Measurements from ENCODE around the gene OPCML. TPM values are rescaled to one million over a fixed set of nuclear protein-coding genes. Genes with fewer than 3 reads are reported as not detected.

OPCML gene
- total and polyA plus RNA-seq, 2 of the 13 experiments (the other 11 are each of a cell fraction or from before 2014, with no cell fraction given) = not detected

DNA sequence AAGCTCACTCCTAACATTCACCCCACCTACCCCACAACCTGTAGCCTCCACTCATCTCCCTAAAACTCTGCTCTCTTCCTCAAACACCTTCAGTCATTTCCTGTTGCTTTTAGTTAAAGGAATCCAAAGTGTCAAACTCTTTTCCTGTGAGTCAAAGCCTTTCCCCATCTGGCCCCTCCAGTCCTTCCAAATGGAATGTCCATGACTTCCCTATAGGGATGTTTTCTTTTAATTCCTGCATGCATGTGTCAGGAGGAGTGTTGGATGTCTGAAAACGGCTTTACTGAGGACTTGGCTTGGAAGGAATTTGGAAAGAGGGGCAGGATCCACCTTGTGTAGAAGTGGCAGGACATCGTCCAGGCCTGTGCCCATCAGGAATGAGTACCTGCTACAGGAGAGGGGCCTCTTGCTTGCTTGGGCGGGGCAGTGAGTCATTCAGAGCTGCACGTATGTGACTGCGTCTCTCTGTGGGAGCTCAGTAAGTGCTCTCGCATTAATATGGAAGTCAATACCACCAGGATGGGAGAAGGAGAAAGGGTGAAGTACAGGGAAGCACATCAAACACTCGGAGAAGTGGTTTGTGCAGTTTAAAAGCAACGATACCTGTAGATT lies 491.9 kb downstream of the OPCML start:
- no peak overlapping the region for H2AFZ ChIP-seq (ENCODE audit: low read length)
- DNase-seq (ENCODE audit: low spot score) = no peak

DNA sequence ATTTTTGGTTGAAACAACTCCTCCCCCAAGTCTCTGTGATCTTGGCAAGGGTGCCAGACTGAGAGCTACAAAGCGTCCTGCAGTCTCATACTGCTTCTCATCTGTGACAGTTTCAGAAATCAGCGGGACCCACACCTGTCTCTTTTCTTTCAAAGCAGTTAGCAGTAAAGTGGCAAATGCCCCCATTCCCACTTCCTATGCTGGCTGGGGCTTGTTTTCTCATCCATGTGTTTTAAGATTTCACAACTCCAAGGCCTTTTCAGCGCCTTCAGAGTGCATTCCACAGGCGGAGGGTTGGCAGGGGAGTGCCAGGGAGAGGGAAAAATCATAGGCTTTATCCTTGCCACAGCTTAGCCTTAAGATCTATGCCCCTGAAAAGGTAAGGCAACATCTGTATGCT lies 493.5 kb downstream of the OPCML start:
- H3K4me3 ChIP-seq (replicated peaks in 1 of 3; ENCODE audit: insufficient read depth in 1 of 3, low read depth in 2 of 3, low read length in 3 of 3) = no peak overlapping the region
- DNase-seq (ENCODE audit: low spot score) (no peak), ATAC-seq (no peak), FAIRE-seq (no peak)
- no peak overlapping the region for H3K27ac ChIP-seq (ENCODE audit: extremely low read length, insufficient read depth, low read length)
- H3K4me2 ChIP-seq (ENCODE audit: low read depth, low read length) = no peak overlapping the region
- H3K4me1 ChIP-seq (ENCODE audit: insufficient read depth, low read length) = no peaks in the 10 kb centered on the region
- no peak overlapping the region for H2AFZ ChIP-seq (ENCODE audit: low read length)
- POLR2A ChIA-PET = no interaction called here
- H3K9ac ChIP-seq (ENCODE audit: insufficient read depth, low read depth, low read length) = no peak overlapping the region
- H3K36me3 ChIP-seq (replicated peaks in 1 of 2; ENCODE audit: control insufficient read depth in 1 of 2, insufficient read depth in 2 of 2, low read length in 2 of 2) = no peaks in the 10 kb centered on the region
- in situ Hi-C loops (cut with HindIII; ENCODE audit: extremely low pct_ligation_motif_present, low pct_unique_long_range_greater_than_20kb) = no loop called here
- CTCF ChIA-PET (ENCODE audit: low intra/inter-chr PET ratio, low total read pairs) = no interaction called here
- 17% methylated on average over 4 of the region's 4 CpGs for WGBS (ENCODE audit: low lambda C conversion rate)
- intact Hi-C loops (cut with micrococcal nuclease; ENCODE audit: unreplicated experiment) = no loop called here
- no peaks in the 10 kb centered on the region for H3K79me2 ChIP-seq (ENCODE audit: insufficient read depth, low read length)
- H4K20me1 ChIP-seq (ENCODE audit: insufficient read depth, low read length) = no peaks in the 10 kb centered on the region
- H3K9me3 ChIP-seq (ENCODE audit: low read length) = no peaks in the 10 kb centered on the region
- no TSS peak for BruUV-seq (replicated peaks)
- H3K27me3 ChIP-seq (ENCODE audit: control insufficient read depth in 1 of 2, insufficient read depth in 2 of 2, low read length in 2 of 2) = peaks cover 0 to 23% of the 10 kb centered on the region in 2 experiments; a peak in 2 of 5 replicates
- TF ChIP-seq ZKSCAN8 (CRISPR knock-in tag; IDR thresholded peaks at IDR 0.05; ENCODE audit: borderline replicate concordance) (no peak), CHCHD3 (CRISPR knock-in tag; IDR thresholded peaks at IDR 0.05) (no peak), ARNTL (CRISPR knock-in tag; IDR thresholded peaks at IDR 0.05) (no peak), ADNP (CRISPR knock-in tag; IDR thresholded peaks at IDR 0.05) (no peak), KAT7 (CRISPR knock-in tag; IDR thresholded peaks at IDR 0.05; ENCODE audit: borderline replicate concordance) (no peak), CBX1 (IDR thresholded peaks at IDR 0.05; ENCODE audit: low read depth) (no peak), YY1 (IDR thresholded peaks at IDR 0.05; ENCODE audit: insufficient read depth, insufficient replicate concordance, low read depth, low read length) (no peak), ZNF678 (CRISPR knock-in tag; IDR thresholded peaks at IDR 0.05) (no peak), ZNF780A (CRISPR knock-in tag; IDR thresholded peaks at IDR 0.05) (no peak)
- TF ChIP-seq, protein P1, sequence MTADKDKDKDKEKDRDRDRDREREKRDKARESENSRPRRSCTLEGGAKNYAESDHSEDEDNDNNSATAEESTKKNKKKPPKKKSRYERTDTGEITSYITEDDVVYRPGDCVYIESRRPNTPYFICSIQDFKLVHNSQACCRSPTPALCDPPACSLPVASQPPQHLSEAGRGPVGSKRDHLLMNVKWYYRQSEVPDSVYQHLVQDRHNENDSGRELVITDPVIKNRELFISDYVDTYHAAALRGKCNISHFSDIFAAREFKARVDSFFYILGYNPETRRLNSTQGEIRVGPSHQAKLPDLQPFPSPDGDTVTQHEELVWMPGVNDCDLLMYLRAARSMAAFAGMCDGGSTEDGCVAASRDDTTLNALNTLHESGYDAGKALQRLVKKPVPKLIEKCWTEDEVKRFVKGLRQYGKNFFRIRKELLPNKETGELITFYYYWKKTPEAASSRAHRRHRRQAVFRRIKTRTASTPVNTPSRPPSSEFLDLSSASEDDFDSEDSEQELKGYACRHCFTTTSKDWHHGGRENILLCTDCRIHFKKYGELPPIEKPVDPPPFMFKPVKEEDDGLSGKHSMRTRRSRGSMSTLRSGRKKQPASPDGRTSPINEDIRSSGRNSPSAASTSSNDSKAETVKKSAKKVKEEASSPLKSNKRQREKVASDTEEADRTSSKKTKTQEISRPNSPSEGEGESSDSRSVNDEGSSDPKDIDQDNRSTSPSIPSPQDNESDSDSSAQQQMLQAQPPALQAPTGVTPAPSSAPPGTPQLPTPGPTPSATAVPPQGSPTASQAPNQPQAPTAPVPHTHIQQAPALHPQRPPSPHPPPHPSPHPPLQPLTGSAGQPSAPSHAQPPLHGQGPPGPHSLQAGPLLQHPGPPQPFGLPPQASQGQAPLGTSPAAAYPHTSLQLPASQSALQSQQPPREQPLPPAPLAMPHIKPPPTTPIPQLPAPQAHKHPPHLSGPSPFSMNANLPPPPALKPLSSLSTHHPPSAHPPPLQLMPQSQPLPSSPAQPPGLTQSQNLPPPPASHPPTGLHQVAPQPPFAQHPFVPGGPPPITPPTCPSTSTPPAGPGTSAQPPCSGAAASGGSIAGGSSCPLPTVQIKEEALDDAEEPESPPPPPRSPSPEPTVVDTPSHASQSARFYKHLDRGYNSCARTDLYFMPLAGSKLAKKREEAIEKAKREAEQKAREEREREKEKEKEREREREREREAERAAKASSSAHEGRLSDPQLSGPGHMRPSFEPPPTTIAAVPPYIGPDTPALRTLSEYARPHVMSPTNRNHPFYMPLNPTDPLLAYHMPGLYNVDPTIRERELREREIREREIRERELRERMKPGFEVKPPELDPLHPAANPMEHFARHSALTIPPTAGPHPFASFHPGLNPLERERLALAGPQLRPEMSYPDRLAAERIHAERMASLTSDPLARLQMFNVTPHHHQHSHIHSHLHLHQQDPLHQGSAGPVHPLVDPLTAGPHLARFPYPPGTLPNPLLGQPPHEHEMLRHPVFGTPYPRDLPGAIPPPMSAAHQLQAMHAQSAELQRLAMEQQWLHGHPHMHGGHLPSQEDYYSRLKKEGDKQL (CRISPR knock-in tag; IDR thresholded peaks at IDR 0.05; ENCODE audit: low read depth) = no peak

More for the DNA sequence above, 491.9 kb downstream of the OPCML start:
- ATAC-seq (no peak), FAIRE-seq (no peak)
- Histone ChIP-seq H3K27ac (ENCODE audit: extremely low read length, insufficient read depth, low read length) (no peak overlapping the region), H3K79me2 (ENCODE audit: insufficient read depth, low read length) (no peaks in the 10 kb centered on the region), H3K4me2 (ENCODE audit: low read depth, low read length) (no peak overlapping the region), H3K4me3 (replicated peaks in 1 of 3; ENCODE audit: insufficient read depth in 1 of 3, low read depth in 2 of 3, low read length in 3 of 3) (no peak overlapping the region), H3K9me3 (ENCODE audit: low read length) (no peaks in the 10 kb centered on the region), H3K9ac (ENCODE audit: insufficient read depth, low read depth, low read length) (no peak overlapping the region), H4K20me1 (ENCODE audit: insufficient read depth, low read length) (no peaks in the 10 kb centered on the region), H3K4me1 (ENCODE audit: insufficient read depth, low read length) (no peaks in the 10 kb centered on the region), H3K27me3 (ENCODE audit: control insufficient read depth in 1 of 2, insufficient read depth in 2 of 2, low read length in 2 of 2) (peaks cover 0 to 28% of the 10 kb centered on the region in 2 experiments; a peak in 3 of 5 replicates), H3K36me3 (replicated peaks in 1 of 2; ENCODE audit: control insufficient read depth in 1 of 2, insufficient read depth in 2 of 2, low read length in 2 of 2) (no peaks in the 10 kb centered on the region)
- in situ Hi-C loops (cut with HindIII; ENCODE audit: extremely low pct_ligation_motif_present, low pct_unique_long_range_greater_than_20kb) (no loop called here), intact Hi-C loops (cut with micrococcal nuclease; ENCODE audit: unreplicated experiment) (no loop called here)
- POLR2A ChIA-PET = no interaction called here
- WGBS (ENCODE audit: low lambda C conversion rate) = 1% methylated on average over 8 of the region's 8 CpGs
- no TSS peak for BruUV-seq (replicated peaks)
- CTCF ChIA-PET (ENCODE audit: low intra/inter-chr PET ratio, low total read pairs) = no interaction called here
- TF ChIP-seq ZNF850 (CRISPR knock-in tag; conservative IDR thresholded peaks at IDR 0.05) = no peak
- TF ChIP-seq ZNF644 (CRISPR knock-in tag; IDR thresholded peaks at IDR 0.05; ENCODE audit: low read depth) = no peak
- TF ChIP-seq, protein P2, sequence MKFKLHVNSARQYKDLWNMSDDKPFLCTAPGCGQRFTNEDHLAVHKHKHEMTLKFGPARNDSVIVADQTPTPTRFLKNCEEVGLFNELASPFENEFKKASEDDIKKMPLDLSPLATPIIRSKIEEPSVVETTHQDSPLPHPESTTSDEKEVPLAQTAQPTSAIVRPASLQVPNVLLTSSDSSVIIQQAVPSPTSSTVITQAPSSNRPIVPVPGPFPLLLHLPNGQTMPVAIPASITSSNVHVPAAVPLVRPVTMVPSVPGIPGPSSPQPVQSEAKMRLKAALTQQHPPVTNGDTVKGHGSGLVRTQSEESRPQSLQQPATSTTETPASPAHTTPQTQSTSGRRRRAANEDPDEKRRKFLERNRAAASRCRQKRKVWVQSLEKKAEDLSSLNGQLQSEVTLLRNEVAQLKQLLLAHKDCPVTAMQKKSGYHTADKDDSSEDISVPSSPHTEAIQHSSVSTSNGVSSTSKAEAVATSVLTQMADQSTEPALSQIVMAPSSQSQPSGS (CRISPR knock-in tag; IDR thresholded peaks at IDR 0.05) = no peak

Data from HepG2 (cell line).